Measurements from ENCODE around the gene TRIM17. TPM values are rescaled to one million over a fixed set of nuclear protein-coding genes. Genes with fewer than 3 reads are reported as not detected.

Gene TRIM17
- total and polyA plus RNA-seq, 2 experiments from 2014 or later: 11.8 to 17.9 TPM

- peak in 1 of 2 donors; percentile 52 for DNase-seq (ENCODE audit: low read depth in 1 of 2, low spot score in 1 of 2)
- H3K4me1 ChIP-seq (ENCODE audit: low read depth): no peaks in the 10 kb centered on the region
- H3K27me3 ChIP-seq: peaks cover 74% of the 10 kb centered on the region
- no peaks in the 10 kb centered on the region for H3K36me3 ChIP-seq
- no peaks in the 10 kb centered on the region for H3K9me3 ChIP-seq (ENCODE audit: low read depth)
- TF ChIP-seq, protein P1, sequence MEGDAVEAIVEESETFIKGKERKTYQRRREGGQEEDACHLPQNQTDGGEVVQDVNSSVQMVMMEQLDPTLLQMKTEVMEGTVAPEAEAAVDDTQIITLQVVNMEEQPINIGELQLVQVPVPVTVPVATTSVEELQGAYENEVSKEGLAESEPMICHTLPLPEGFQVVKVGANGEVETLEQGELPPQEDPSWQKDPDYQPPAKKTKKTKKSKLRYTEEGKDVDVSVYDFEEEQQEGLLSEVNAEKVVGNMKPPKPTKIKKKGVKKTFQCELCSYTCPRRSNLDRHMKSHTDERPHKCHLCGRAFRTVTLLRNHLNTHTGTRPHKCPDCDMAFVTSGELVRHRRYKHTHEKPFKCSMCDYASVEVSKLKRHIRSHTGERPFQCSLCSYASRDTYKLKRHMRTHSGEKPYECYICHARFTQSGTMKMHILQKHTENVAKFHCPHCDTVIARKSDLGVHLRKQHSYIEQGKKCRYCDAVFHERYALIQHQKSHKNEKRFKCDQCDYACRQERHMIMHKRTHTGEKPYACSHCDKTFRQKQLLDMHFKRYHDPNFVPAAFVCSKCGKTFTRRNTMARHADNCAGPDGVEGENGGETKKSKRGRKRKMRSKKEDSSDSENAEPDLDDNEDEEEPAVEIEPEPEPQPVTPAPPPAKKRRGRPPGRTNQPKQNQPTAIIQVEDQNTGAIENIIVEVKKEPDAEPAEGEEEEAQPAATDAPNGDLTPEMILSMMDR (IDR thresholded peaks at IDR 0.05; ENCODE audit: low read depth, low read length): peak; percentile 15
- no peak overlapping the region for H3K27ac ChIP-seq
- H3K4me3 ChIP-seq: peak overlapping the region; percentile 39
These were observed 47.1 kb upstream of the TRIM17 start for GRCh38 chr1:228463559-228464455.

DNA sequence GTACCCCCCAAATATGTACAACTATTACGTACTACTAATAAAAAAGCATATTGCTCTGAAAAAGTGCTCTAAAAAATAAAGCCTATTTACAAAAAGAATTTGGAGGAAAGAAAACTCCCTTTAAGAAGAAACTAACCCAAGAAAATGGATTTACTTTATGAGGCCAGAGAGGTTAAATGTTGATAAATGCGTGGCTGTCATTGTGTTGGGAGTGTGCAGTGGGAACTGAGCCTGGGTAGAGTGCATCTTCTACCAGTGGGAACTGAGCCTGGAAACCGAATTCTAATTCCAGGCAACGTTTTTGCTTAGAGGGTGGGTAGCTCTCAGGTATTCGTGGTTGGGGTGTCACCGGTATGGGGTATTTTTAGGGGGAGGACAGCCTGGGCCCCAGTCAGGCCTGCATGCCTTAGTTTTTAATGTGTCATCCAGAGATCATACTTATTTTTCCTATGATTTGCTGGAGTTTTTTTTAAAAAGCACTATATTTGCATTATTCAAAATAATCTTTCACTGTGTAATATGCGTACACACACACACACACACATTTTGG is 46.4 kb upstream of the TRIM17 start:
- Histone ChIP-seq H3K4me3 (no peak overlapping the region), H3K27me3 (peaks cover 67% of the 10 kb centered on the region), H3K4me1 (ENCODE audit: low read depth) (no peaks in the 10 kb centered on the region), H3K27ac (no peak overlapping the region), H3K9me3 (ENCODE audit: low read depth) (no peaks in the 10 kb centered on the region), H3K36me3 (no peaks in the 10 kb centered on the region)
- TF ChIP-seq, protein P1 (IDR thresholded peaks at IDR 0.05; ENCODE audit: low read depth, low read length): no peak
- no peak for DNase-seq (ENCODE audit: low read depth in 1 of 2, low spot score in 1 of 2)

GRCh38 chr1:228462560-228462959 is 45.9 kb upstream of the TRIM17 start:
- Histone ChIP-seq H3K4me3 (no peak overlapping the region), H3K36me3 (no peaks in the 10 kb centered on the region), H3K27ac (no peak overlapping the region), H3K4me1 (ENCODE audit: low read depth) (no peaks in the 10 kb centered on the region), H3K27me3 (peaks cover 61% of the 10 kb centered on the region), H3K9me3 (ENCODE audit: low read depth) (no peaks in the 10 kb centered on the region)
- TF ChIP-seq, protein P1 (IDR thresholded peaks at IDR 0.05; ENCODE audit: low read depth, low read length): no peak
- DNase-seq (ENCODE audit: low read depth in 1 of 2, low spot score in 1 of 2): no peak

DNA sequence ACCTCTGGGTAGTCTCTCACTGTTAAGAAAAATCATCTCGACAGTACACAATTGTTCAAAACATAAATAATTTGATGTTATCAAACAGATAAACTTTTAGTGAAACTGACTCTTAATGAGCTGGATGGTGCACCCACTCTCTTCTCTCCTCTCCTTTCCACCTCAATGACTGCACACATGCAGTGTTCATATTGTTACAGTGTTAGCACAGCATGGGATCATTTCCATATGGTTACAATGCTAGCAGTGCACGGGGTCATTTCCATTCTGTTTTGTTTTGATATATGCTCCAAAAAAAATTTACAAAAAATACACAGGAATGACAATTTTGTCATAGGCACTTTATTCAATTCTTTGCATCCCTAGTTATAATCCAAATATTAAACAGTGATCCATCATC is 44.2 kb upstream of the TRIM17 start:
- DNase-seq (ENCODE audit: low read depth in 1 of 2, low spot score in 1 of 2): no peak
- TF ChIP-seq, protein P1 (IDR thresholded peaks at IDR 0.05; ENCODE audit: low read depth, low read length): no peak
- H3K27ac ChIP-seq: no peak overlapping the region
- H3K9me3 ChIP-seq (ENCODE audit: low read depth): no peaks in the 10 kb centered on the region
- no peak overlapping the region for H3K4me3 ChIP-seq
- H3K36me3 ChIP-seq: no peaks in the 10 kb centered on the region
- H3K4me1 ChIP-seq (ENCODE audit: low read depth): peaks cover 9% of the 10 kb centered on the region
- peaks cover 44% of the 10 kb centered on the region for H3K27me3 ChIP-seq

GRCh38 chr1:228459091-228459993 is 42.7 kb upstream of the TRIM17 start:
- Histone ChIP-seq H3K9me3 (ENCODE audit: low read depth) (no peaks in the 10 kb centered on the region), H3K27ac (no peak overlapping the region), H3K4me1 (ENCODE audit: low read depth) (peaks cover 14% of the 10 kb centered on the region), H3K27me3 (peaks cover 33% of the 10 kb centered on the region), H3K36me3 (no peaks in the 10 kb centered on the region), H3K4me3 (peak overlapping the region; percentile 54)
- DNase-seq (ENCODE audit: low read depth in 1 of 2, low spot score in 1 of 2): peak; percentile 79 to 84
- TF ChIP-seq, protein P1 (IDR thresholded peaks at IDR 0.05; ENCODE audit: low read depth, low read length): peak; percentile 77

All from cardiac muscle cell (in vitro differentiated cells and primary cell).